Ovary (tissue), 9 donors: Measurements from ENCODE around the gene CRIP1. TPM values are rescaled to one million over a fixed set of nuclear protein-coding genes. Genes with fewer than 3 reads are reported as not detected.

Experiments
- DNase-seq, 5 donors: peaks; one replicate each; pipeline ENCODE4 v3.0.0-alpha.2; 2019 to 2020
- H3K27ac ChIP-seq, 2 donors: fragments of 200-600 bp; one replicate each; pipeline versions ENCODE4 v1.5.1 to v1.8.0; 2019 to 2022
- H3K27me3 ChIP-seq: fragments of 200-600 bp; one replicate; pipeline ENCODE4 v1.8.0; 2022
- H3K36me3 ChIP-seq: fragments of 200-600 bp; sonication (generic); one replicate; pipeline ENCODE4 v1.5.1; 2019
- H3K4me1 ChIP-seq: one replicate; pipeline ENCODE4 v1.8.1; 2013; ENCODE audit warnings: mild to moderate bottlenecking, moderate library complexity; ENCODE audit not compliant: insufficient read depth
- H3K4me3 ChIP-seq: fragments of 200-600 bp; sonication (generic); one replicate; pipeline ENCODE4 v1.5.1; 2017
- H3K9me3 ChIP-seq, 2 donors: fragments of 200-600 bp in 1 of 2; sonication (generic) in 1 of 2; one replicate each; pipeline versions ENCODE4 v1.5.1 to v1.8.1; 2013 to 2019; ENCODE audit warnings: mild to moderate bottlenecking in 1 of 2, moderate library complexity in 1 of 2
- EP300 ChIP-seq: sonication (generic); formaldehyde crosslinking; IDR thresholded peaks from one replicate; pipeline ENCODE4 v1.6.1; 2017; ENCODE audit warnings: antibody characterized with exemption
- POLR2A ChIP-seq: fragments of 450-650 bp; IDR thresholded peaks from one replicate; pipeline ENCODE4 v1.6.1; 2017; ENCODE audit warnings: antibody characterized with exemption, mild to moderate bottlenecking, moderate library complexity
- WGBS, 3 donors: extraction: QIAGEN DNeasy Blood & Tissue Kit in 1 of 3; methylation state at CpG; one replicate each; pipeline versions ENCODE4 v1.1.5 to v1.1.7; 2013 to 2017; 5-methylcytosine and 5-hydroxymethylcytosine counted together
- intact Hi-C, 4 donors: fragments of 100-400 bp; cut with DNase I; formaldehyde crosslinking; loops; one replicate each; pipeline versions ENCODE4 v1.11.0 to v1.15.1; 2022 to 2023
- polyA plus RNA-seq, 2 donors: library from polyadenylated mRNA; stranded (reverse); fragments of 200-250 nt in 1 of 2; fragments of 350-450 nt in 1 of 2; fragmentation: Illumina TruSeq in 1 of 2; extraction: RNeasy Lipid Tissue Mini Kit (QIAGEN cat#74804) in 1 of 2; gene quantifications; one replicate each; pipeline ENCODE4 v1.2.3, GENCODE V29; 2013 to 2014
- total RNA-seq, 7 donors: library from RNA; depleted of rRNA in 2 of 7; stranded (reverse); fragments of >200 nt in 2 of 7; fragmentation: NEBNext Ultra II Directional in 3 of 7; extraction: Animal tissue kit (Norgen Biotek cat#: 25700) in 3 of 7; gene quantifications; one replicate each; pipeline versions ENCODE4 v1.1.0 to v1.2.4, GENCODE V29; 2016 to 2023
- TF ChIP-seq, protein P1 (sequence below), 3 donors: fragments of 450-650 bp in 2 of 3; fragments of 200-600 bp in 1 of 3; IDR thresholded peaks; one replicate each; pipeline versions ENCODE4 v1.5.1 to v1.8.0; 2016 to 2022; ENCODE audit warnings: antibody characterized with exemption in 3 of 3, mild to moderate bottlenecking in 1 of 3
- donor health status: DM: no; HTN: no; CAD: no; lungs with moderate emphysema.
- donor health status: DM: no; HTN: no; CAD: no.
- donor health status: Bipolar disorder and iron deficiency.
- donor health status: DM: yes; HTN: yes; CAD: no.
- donor health status: DM: no; HTN: no; CAD: no.
- donor health status: DM: yes; HTN: yes; CAD: no.

CRIP1 gene
- total and polyA plus RNA-seq, 9 donors, result 3.2 to 116 (median 26.4) TPM

GRCh38 chr14:105480807-105481801 lies 5.6 kb upstream of the CRIP1 start:
- no peaks in the 10 kb centered on the region for H3K9me3 ChIP-seq
- DNase-seq, result peak; percentile 81 to 95 (median 92)
- no peaks in the 10 kb centered on the region for H3K27me3 ChIP-seq
- TF ChIP-seq POLR2A, result peak; percentile 55
- TF ChIP-seq EP300, result no peak
- TF ChIP-seq, protein P1, sequence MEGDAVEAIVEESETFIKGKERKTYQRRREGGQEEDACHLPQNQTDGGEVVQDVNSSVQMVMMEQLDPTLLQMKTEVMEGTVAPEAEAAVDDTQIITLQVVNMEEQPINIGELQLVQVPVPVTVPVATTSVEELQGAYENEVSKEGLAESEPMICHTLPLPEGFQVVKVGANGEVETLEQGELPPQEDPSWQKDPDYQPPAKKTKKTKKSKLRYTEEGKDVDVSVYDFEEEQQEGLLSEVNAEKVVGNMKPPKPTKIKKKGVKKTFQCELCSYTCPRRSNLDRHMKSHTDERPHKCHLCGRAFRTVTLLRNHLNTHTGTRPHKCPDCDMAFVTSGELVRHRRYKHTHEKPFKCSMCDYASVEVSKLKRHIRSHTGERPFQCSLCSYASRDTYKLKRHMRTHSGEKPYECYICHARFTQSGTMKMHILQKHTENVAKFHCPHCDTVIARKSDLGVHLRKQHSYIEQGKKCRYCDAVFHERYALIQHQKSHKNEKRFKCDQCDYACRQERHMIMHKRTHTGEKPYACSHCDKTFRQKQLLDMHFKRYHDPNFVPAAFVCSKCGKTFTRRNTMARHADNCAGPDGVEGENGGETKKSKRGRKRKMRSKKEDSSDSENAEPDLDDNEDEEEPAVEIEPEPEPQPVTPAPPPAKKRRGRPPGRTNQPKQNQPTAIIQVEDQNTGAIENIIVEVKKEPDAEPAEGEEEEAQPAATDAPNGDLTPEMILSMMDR (IDR thresholded peaks at IDR 0.05), result peak; percentile 97 to 99 (median 98)
- 0 to 1% (median 1%) methylated on average over 23 to 35 of the region's 35 CpGs for WGBS, 3 donors
- H3K4me3 ChIP-seq, result peak overlapping the region; percentile 38
- no peaks in the 10 kb centered on the region for H3K36me3 ChIP-seq
- peak overlapping the region in 1 of 2 donors; percentile 54 for H3K27ac ChIP-seq
- intact Hi-C loops, result no loop called here
- peaks cover 19% of the 10 kb centered on the region for H3K4me1 ChIP-seq

DNA sequence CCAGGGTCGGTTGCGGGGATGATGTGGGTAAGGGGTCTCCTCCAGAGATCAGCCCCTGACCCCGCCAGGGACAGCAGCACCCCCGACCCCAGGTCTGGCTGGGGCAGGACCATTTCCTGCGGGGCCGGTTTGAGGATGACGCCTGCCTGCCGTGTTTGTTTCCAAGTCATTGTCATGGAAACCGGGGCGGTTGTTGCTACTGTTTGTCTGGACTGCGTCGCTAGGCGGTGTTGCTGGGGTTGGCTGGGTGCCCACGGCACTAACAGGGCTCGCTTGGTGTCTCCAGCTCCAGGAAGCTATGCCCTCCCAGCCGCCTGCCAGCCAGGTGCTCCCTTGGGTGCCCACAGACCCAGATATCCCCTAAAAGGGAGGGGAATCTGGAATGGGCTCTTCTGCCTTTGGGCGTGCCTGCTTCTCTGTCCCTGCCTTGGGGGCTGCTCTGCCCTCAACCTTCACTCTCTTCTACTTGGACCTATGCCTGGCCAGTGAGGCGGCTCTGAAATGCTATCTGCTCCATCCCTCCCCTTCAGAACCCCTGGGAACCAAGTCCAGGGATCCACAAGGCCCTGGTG lies 4.7 kb upstream of the CRIP1 start:
- H3K27me3 ChIP-seq, result no peaks in the 10 kb centered on the region
- TF ChIP-seq POLR2A (no peak), EP300 (peak; percentile 34)
- TF ChIP-seq, protein P1 (IDR thresholded peaks at IDR 0.05), result peak in 1 of 3 donors; percentile 22
- 1 to 2% (median 1%) methylated on average over 18 of the region's 18 CpGs for WGBS, 3 donors
- peak; percentile 79 to 95 (median 90) for DNase-seq
- no peaks in the 10 kb centered on the region for H3K9me3 ChIP-seq
- peaks cover 15% of the 10 kb centered on the region for H3K4me1 ChIP-seq
- H3K4me3 ChIP-seq, result peak overlapping the region; percentile 38
- H3K36me3 ChIP-seq, result no peaks in the 10 kb centered on the region
- peak overlapping the region in 1 of 2 donors; percentile 54 for H3K27ac ChIP-seq
- intact Hi-C loops, result no loop called here

DNA sequence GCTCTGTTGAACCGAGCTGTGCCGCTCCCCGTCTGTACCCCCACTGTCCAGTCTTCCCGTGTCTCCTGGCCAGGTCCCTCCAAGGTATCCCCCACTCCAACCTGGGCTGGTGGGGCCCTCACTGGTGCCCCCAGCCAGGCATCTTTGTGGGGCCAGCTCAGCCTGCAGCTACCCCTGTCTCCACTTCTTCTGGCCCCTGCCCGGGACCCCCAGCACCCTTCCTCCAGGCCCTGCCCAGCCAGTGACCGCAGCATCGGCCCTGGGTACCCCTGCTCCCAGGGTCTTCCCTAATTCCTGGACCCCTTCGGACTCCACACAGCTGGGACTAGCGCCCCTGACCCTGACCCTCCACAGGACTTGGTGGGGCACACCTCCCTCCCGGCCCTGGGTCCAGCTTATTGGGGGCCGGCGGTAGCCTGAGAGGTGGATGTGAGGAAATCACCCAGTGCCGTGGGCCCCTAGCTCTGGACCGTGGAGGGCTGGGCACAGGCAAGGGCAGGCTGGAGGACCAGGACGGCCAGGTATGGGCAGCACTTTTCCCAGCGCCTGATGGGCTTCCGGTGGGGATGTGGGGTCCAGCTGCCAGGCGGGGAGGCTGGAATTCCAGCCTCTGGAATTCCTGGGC lies 4.1 kb upstream of the CRIP1 start:
- Histone ChIP-seq H3K9me3 (no peaks in the 10 kb centered on the region), H3K27ac (no peak overlapping the region), H3K27me3 (no peaks in the 10 kb centered on the region), H3K4me3 (no peak overlapping the region), H3K36me3 (no peaks in the 10 kb centered on the region), H3K4me1 (peaks cover 15% of the 10 kb centered on the region)
- 69 to 74% (median 73%) methylated on average over 17 to 18 of the region's 18 CpGs for WGBS, 3 donors
- intact Hi-C loops, result no loop called here
- DNase-seq, result no peak
- TF ChIP-seq, protein P1 (IDR thresholded peaks at IDR 0.05), result no peak
- TF ChIP-seq EP300 (no peak), POLR2A (no peak)

- H3K4me3 ChIP-seq, result no peak overlapping the region
- no peak for DNase-seq
- TF ChIP-seq EP300 (no peak), POLR2A (no peak)
- TF ChIP-seq, protein P1 (IDR thresholded peaks at IDR 0.05), result no peak
- H3K36me3 ChIP-seq, result no peaks in the 10 kb centered on the region
- H3K27me3 ChIP-seq, result no peaks in the 10 kb centered on the region
- H3K27ac ChIP-seq, result no peak overlapping the region
- 66 to 76% (median 72%) methylated on average over 13 to 18 of the region's 18 CpGs for WGBS, 3 donors
- no peaks in the 10 kb centered on the region for H3K9me3 ChIP-seq
- intact Hi-C loops, result no loop called here
- H3K4me1 ChIP-seq, result peaks cover 15% of the 10 kb centered on the region
Observed at GRCh38 chr14:105483300-105484068, 3.2 kb upstream of the CRIP1 start.
